ENCODE measurements around the gene SFT2D3.

- no peak for TF ChIP-seq CTCF (IDR thresholded peaks at IDR 0.05; ENCODE audit: control extremely low read depth in 1 of 3, insufficient read depth in 1 of 3, low read depth in 1 of 3, low read length in 3 of 3)
- no peak for TF ChIP-seq EZH2 (IDR thresholded peaks at IDR 0.05; ENCODE audit: low read depth, low read length, severe bottlenecking)
- TF ChIP-seq CREB1 (IDR thresholded peaks at IDR 0.05) = no peak
- TF ChIP-seq FOSL1 (IDR thresholded peaks at IDR 0.05; ENCODE audit: insufficient read depth, low read depth, low read length) = no peak
These were observed 35.9 kb upstream of the SFT2D3 start for GRCh38 chr2:127665267-127665893.

Data from H1 (cell line).